ENCODE measurements around the gene PTMS.
A peak's percentile ranks its signal among the peaks of the same experiment; 100 is the strongest.
"Not testable (repeated sequence)": the region's sequence is repeated elsewhere in the genome, so short reads cannot be mapped to it uniquely, and the experiment has no call there.

The PTMS gene, protein sequence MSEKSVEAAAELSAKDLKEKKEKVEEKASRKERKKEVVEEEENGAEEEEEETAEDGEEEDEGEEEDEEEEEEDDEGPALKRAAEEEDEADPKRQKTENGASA

DNA sequence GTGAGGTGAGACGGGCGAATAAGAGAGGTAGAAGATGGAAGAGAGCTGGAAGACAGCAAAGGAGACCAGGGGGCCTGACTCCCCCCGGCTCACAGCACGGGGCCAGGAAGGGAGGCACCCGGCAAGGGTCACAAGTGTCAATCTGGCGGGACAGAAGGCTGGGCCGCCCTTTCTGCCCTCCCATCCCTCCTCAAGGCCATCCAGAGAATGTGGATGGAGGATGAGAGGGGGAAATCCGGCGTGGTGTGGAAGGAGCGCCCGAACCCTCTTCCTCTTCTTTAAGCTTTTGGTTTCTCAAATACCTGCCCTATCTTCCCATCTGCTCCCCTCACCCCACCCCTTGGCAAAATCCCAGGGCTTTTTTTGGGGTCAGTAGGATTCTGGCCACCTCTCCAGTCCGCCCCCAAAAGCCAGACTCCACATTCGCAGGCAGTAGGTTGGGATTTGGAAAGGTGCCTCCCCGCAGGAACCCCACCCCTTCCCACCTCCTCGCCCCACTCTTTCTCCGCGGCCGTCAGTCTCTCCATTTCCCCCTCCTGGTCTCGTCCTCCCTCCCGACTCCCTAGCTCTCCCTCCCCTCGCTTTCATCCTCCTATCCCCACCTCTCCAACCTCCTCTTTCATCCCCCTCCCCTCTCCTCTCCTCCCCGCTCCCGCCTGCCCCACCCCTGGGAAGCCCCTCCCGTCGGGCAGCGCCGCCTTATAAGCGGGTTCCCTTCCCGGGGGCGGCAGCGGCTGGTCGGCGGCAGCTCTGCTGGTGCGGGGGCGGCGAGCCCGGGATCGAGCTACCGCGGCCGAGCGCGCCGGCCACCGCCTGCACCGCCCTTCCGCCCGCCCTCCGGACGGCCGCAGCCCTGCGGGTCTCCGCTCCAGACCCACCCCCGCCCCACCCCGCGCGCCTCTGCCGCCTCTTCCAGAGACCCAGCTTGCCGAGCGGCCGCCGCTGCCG lies at the start of gene PTMS:
TSS of gene PTMS (plus strand) at position 730 of the 948 bp plus-strand sequence. CDS start 343 bp downstream, outside the sequence.
- DNase-seq: peak; percentile 100

DNA sequence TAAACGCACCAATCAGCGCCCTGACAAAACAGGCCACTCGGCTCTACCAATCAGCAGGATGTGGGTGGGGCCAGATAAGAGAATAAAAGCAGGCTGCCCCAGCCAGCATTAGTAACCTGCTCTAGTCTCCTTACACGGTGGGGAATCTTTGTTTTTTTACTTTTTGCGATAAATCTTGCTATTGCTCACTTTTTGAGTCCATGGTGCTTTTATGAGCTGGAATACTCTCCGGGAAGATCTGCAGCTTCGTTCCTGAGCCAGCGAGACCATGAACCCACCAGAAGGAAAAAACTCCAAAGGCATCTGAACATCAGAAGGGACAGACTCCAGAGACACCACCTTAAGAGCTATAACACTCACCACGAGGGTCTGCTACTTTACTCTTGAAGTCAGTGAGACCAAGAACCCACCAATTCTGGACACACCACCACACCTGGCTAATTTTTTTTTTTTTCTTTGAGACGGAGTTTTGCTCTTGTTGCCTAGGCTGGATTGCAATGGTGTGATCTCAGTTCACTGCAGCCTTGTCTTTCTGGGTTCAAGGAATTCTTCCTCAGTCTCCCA lies 49.2 kb upstream of the PTMS start:
- DNase-seq: no peak

DNA sequence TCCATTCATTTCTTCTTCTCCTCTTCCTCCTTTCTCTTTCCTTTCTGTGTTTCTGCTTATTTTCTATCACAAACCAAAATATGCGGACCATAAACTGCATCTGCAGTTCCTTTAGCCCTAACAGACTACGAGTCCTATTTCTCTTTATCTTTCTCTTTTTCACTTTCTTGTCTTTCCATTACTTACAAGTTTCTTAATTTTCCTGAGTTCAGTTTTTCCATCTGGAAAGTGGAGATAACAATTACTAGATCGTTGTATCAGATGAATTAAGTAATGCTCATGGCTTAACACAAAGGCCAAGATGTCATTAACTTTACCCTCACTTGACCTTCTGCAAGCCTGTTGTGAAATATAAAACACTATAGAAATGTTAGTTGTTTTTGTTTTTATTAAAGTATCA lies 43.3 kb upstream of the PTMS start:
- DNase-seq: no peak

DNA sequence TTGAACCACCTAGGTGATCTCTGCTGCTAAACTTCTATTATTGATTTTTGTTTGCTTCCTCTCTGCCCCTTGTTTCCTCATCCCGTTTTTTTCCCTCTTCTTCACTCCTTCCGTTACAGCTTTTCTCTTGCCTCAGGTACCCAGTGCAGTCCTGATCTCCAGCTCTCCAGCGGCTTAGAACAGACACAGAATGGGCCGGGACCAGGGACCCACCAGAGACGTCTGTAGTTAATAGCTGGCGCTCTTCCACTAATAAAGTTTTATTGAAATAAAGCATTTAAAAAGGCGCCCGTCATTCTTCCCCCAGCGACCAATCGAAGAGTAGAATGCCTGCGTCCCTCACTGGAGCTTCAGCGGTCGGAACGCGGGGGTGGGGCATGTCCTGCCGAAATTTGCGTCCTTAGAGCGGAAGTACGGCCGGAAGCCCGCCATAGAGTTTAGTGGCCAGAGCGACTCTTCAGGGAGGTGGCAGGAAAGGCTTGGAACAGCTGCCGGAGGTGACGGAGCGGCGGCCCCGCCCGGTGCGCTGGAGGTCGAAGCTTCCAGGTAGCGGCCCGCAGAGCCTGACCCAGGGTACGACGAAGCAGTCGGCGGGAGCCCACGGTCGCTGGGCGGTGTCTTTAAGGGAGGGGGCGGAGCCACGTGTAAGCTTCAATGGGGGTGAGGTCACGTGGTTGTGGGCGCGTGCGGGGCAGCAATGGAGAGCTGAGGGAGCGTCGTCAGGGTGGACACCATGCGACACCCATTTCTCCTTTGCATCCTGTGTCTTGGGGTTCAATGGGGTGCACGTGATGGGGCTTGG lies 42.4 kb upstream of the PTMS start, which contains the start of gene COPS7A:
TSS of gene COPS7A (plus strand) at position 440 of the 802 bp plus-strand sequence. CDS start 611 bp downstream, outside the sequence.
- peak; percentile 100 for DNase-seq

DNA sequence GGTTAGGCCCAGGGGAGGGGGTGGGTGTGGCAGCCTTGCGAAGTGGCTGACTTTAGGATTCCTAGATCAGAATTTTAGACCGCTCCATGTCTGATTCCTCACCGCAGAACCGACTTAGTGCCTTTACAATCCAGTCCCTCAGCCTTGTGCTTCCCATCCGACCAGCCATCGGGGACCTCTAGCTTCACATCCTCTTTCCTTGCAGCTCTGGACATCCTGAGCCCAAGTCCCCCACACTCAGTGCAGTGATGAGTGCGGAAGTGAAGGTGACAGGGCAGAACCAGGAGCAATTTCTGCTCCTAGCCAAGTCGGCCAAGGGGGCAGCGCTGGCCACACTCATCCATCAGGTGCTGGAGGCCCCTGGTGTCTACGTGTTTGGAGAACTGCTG lies 41.8 kb upstream of the PTMS start:
- peak; percentile 82 for DNase-seq

DNA sequence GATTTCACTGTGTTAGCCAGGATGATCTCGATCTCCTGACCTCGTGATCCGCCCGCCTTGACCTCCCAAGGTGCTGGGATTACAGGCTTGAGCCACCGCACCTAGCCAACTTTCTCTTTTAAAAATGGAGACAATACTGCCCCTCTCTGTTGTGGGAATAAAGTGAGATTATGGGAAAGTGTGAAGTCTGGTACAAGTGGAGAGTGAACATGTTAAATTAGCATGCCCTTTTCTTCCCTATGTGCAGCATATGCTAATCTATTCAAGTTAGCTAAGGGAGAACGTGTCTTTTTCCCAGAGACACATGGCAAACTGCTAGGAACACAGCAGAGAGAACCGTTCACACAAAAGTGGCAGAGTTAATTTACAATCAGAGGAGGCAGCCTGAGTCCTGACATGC lies 40.8 kb upstream of the PTMS start:
- DNase-seq: no peak

DNA sequence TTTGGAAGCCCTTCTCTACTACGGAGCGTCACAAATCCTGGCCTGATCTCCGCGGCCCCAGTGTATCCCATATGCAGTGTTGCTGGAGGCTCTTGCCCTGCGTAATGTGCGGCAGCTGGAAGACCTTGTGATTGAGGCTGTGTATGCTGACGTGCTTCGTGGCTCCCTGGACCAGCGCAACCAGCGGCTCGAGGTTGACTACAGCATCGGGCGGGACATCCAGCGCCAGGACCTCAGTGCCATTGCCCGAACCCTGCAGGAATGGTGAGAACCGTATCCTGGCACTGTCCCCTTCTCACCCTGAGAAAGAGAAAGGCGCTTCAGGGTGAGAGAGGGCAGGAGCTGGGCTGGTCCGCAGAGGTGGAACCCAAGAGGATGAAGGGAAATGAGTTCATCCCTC lies 37.0 kb upstream of the PTMS start:
- no peak for DNase-seq

DNA sequence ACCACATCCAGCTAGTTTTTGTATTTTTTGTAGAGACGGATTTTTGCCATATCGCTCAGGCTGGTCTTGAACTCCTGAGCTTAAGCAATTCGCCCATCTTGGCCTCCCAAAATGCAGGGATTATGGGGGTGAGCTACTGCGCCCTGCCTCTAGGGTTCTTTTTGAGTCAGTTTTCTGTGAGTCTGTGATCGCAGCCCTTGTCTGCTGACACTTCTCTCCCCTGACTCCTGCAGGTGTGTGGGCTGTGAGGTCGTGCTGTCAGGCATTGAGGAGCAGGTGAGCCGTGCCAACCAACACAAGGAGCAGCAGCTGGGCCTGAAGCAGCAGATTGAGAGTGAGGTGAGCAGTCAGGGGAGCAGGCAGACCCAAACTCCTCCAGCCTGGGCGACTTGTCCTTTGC lies 36.0 kb upstream of the PTMS start:
- no peak for DNase-seq

DNA sequence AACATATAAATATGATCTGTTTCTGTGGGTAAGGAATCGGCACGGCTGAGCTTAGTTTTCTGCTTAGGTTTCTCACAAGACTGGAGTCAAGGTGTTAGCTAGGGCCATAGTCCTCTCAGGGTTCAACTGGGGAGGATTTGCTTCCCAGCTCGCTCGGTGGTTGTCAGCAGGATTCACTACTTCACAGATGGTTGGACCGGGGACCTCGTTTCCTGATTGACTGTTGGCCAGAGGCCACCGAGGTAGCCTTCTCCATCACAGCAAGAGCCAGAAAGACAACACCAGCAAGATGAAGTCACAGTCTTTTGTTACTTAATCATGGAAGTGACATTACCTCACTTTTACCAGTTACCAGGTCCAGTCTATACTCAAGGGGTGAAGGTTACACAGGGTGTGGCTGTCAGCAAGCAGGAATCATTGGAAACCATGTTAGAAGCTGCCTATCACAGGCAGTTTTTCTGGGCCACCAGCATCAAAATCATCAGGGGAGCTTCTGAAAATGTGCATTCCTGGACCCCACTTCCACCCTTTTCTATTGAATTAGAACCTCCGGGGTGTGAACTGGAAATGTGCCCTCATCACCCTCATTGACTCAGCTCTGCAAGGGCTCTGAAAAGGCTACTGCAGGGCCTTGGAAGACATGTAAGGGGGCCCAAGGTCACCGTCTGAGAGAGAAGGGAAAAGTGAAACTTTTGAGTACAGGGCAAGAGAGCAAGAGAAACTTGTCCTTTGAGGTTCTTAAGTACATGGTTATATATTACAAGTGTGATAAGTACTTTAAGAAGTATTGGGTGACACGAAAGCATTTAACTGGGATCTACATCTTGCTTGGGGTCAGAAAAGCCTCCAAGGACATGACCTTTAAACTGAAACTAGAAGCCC lies 31.4 kb upstream of the PTMS start:
- DNase-seq: no peak

DNA sequence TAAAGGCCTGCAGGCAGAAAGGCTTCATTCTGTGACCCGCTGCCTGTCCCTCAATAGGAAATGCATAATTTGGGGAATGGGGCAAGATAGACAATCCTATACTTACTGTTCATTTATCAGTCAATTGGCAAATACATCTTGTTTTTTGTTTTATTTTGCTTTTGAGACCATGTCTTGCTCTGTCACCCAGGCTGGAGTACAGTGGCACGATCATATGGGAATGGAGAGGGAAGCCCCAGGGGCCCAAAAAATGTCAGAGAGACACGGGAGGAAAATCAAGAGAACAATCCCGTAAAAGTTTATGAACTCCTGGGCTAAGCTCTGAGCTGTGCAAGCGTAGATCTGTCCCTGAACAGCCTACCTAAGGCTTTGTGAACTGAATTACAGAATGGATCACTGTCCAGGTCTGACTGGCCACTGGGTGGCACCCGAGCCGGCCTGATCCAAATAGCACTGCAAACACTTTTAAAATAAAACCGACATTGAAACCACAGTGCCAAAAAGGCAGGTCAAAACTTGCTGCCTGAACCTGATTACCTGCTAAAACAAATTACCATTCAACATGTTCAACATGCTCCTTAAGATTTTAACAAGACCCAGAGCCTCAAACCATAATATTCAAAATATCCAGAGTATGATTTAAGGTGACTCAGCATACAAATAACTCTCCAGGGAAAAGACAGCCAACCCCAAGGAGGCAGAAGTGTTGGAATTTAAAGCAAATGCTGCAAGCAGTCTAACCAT lies 30.5 kb upstream of the PTMS start:
- DNase-seq: peak; percentile 75

DNA sequence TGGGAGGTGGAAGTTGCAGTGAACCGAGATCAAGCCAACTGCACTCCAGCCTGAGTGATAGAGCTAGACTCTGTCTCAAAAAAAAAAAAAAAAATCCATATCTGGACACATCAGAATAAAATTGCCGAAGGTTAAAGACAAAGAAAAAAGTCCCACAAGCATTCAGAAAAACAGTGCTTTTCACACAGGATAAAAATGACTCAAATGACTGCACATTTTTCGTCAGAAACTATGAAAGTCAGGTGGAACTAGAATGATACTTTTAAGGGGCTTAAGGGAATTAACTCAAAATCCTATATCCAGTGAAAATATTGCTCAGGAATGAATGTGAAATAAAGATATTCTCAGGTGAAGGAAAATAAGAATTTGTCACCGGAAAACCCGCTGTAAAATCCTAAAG lies 29.4 kb upstream of the PTMS start:
- DNase-seq: no peak

DNA sequence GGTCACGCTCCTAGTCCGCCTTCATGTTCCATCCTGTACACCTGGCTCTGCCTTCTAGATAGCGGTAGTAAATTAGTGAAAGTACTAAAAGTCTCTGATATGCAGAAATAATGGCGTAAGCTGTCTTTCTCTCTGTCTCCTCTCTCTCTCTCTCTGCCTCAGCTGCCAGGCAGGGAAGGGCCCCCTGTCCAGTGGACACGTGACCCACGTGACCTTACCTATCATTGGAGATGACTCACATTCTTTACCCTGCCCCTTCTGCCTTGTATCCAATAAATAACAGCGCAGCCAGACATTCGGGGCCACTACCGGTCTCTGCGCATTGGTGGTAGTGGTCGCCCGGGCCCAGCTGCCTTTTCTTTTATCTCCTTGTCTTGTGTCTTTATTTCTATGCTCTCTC lies 24.1 kb upstream of the PTMS start:
- not testable (repeated sequence) for DNase-seq

DNA sequence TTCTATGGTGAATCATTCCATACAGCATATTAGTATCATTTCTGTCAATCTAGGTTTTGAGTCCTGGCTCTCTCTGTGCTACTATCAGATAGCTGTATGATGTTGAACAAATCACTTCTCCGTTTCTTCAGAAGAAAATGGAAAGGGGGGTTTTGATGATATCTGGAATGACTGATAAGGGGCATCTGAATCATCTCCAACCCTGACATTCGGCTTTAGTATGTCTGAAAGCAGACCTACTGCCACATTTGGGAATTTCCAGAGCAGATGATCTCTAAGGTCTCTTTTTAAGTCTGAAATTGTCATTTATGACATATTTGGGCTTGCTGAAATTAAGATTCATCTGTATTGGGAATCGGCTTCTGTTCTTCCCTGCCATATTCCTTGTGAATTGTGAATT lies 23.3 kb upstream of the PTMS start:
- DNase-seq: no peak

DNA sequence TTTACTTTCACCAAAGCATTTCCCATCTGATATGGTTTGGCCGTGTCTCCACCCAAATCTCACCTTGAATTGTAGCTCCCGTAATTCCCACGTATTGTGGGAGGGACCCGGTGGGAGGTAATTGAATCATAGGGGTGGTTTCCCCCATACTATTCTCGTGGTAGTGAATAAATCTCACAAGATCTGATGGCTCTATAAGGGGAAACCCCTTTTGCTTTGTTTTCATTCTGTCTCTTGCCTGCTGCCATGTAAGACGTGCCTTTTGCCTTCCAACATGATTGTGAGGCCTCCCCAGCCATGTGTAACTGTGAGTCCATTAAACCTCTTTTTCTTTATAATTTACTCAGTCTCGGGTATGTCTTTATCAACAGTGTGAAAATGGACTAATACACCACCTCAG lies 22.9 kb upstream of the PTMS start:
- DNase-seq: not testable (repeated sequence)

DNA sequence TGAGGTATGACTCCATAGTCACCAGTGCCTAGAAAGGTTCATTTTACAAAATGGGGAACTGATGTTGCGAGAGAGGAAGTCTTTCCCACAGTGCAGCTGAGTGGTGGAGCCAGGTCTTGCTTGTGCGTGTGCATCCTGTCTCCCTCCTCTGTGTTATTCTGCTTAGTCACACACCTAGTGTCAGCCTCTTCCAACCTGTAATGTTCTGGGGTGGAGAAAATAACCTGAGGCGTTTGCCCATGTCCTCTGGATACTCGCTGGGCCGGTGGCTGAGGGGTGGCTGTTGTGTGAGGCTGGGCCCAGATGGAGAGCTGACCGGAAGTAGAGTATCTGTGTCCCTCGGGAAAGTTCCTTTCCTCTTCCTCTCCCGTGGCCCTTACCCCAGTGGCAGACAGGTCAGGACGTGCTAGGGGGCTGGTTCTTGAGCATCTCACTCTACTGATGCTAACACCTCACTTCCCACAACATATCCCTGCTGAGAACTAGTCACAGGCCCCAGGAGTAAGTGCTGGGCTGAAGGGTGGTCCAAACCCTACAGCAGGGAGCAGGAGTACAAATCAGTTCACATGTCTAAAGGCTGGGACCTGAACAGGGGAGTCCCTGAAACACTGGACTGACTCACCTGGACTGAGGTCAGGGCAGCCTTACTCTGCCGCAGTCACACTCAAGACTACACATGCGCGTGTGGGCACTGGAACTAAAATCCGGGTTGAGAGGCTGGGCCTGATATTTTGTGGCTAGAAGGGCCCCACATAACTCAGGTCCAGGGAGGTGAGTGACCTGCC lies 20.2 kb upstream of the PTMS start:
- no peak for DNase-seq

DNA sequence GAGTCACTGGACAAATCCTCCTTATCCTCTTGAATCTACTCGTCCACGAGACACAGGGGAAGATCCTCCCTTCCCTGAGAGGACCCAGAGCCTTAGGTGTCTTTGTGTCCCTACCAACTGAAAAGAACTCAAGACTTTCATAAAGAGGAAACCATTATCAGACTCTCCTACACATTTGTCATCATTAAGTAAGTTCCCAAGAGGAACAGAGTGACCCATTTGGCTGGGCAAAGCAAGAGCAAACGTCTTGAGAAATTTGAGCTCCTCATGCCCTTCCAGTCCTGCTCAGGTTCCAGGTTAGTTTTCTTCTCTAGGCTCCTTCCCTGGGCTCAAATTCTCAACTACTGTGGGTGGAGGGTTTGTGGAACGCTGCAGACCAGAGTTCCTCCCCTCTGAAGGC lies 18.9 kb upstream of the PTMS start:
- no peak for DNase-seq

DNA sequence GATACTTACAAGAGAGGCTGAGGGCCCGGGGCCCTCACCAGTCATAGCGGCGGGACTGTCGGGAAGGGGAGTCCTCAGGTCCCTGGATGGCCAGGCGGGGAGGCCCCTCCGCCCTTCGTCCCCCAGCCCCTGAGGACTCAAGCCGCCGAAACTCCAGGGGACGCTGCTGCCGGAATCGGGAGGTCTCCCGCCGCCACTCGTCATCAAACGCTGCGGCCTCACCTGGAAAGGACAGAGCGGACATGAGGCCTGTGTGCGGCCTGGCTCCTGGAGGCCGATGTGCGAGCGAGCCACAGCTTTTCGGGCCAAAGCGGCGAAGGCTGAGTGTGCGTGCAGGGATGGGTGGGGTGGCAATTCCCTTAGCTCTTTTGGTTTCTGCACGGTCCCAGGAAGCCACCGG lies 17.4 kb upstream of the PTMS start:
- no peak for DNase-seq

DNA sequence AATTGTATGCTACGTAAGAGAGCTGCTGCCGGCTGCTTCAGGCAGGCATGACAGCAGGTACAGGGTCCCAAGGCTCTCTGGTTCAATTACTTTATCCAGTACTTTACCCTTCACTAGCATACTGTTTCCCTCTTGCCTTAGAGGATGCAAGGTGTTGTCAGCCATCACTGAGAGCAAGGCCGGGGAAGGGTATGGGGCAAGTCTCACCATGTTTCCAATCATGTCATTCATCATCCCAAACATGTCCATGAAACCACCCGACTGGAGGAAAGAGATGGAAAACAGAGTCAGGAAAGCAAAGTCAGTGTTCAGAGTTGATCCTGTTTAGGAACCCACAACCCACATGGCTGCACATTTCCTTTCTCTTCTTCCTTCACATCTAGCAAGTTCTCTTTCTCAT lies 15.7 kb upstream of the PTMS start:
- no peak for DNase-seq

DNA sequence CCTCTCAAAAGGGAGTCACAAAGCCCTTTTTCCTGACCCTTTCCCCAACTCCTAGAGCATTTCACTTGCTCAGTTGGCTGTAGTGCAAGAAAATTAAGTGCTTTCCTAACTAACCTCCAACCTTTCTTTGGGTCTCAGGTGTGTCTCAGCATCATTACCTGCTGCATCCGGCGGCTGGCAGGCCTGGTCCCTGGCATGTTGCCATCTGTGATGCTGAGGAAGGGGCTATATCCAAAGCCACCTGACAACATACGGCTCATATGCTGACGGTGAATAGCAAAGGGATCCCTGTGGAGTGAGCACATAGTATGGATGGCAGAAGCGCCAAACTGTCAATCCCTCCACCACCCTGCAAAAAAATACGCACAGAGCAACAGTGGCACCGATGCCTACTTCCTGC lies 14.4 kb upstream of the PTMS start:
- DNase-seq: peak; percentile 57

DNA sequence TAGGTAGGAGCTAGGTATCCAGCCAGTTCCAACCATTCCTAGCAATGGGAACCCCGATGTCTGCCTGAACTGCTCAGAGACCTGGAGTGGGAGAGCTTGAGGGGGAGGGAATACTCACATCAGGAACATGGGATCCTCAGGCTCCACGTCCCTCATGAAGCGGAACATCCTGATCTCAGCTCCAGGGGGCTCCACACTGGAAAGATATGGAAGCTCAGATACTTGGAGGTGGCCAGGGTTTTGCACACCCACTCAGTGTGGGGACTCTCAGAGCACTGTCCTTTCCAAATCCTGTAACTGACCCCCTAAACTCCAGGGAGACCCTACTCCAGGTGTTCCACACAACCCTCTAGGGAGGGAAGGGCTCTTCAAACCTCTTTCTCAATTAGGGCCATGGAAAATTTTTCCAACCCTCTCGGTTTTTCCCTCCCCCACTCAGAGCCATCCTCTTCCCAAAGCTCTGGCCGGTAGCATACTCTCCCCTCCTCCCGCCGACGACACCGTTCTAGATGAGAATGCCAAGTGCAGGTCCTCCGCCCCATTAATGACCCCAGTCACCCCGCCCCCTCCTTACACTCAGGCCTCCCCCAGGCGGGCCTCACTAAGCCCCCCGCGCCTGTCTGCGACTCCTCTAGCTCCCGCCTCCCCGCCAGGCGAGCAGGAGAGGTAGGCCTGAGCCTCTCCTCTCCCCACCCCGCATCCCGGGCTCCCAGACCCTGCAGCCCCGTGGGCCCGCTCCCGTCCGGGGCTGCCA lies 13.8 kb upstream of the PTMS start:
- peak; percentile 86 for DNase-seq
